ENCODE measurements around the gene TMEM151A. TPM values are rescaled to one million over a fixed set of nuclear protein-coding genes. Genes with fewer than 3 reads are reported as not detected.

TMEM151A gene
- total RNA-seq, 4 donors from 2014 or later = not detected

GRCh38 chr11:66284526-66285078, 7.1 kb upstream of the TMEM151A start:
- H3K9me3 ChIP-seq = no peaks in the 10 kb centered on the region

DNA sequence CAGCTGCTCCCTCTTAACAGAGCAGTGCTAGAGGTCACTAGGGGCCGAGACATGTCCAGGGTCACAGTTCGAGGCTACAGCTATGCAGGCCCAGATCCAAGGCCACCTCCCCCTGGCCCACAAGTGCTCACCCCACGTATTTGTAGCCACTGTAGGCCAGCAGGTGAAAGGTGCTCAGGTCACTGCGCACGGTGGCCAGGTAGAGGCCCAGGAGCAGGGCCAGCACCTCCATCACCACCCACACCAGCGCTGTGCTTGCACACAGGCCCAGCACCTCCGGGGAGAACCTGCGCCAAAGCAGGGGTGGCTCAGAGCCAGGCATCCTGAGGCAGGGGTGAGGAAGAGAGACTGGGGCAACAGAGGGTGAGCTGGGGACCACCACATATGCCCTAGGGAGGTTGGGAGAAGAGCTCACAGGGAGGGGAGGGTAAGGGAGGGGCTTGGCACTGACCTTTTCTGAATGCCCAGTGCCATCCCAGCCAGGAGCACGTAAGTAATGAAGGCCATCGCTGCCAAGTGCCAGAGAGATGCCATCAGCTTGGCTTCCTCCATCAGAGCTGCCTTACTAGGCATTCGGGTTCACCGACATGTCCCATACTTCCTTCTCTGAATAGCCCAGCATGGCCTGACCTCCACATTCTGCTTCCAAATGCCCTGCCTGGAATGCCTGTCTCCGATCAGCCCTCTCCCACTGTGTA, 6.3 kb upstream of the TMEM151A start:
- in situ Hi-C loops (cut with MboI; ENCODE audit: low sequenced_read_pairs in 4 of 4) = loop anchor here in 1 of 4 donors (10.0 kb wide), 1 partner anchor 61 kb away; no protein-coding TSS in a partner anchor
- H3K27ac ChIP-seq = no peak overlapping the region
- ATAC-seq = no peak
- TF ChIP-seq, protein P1, sequence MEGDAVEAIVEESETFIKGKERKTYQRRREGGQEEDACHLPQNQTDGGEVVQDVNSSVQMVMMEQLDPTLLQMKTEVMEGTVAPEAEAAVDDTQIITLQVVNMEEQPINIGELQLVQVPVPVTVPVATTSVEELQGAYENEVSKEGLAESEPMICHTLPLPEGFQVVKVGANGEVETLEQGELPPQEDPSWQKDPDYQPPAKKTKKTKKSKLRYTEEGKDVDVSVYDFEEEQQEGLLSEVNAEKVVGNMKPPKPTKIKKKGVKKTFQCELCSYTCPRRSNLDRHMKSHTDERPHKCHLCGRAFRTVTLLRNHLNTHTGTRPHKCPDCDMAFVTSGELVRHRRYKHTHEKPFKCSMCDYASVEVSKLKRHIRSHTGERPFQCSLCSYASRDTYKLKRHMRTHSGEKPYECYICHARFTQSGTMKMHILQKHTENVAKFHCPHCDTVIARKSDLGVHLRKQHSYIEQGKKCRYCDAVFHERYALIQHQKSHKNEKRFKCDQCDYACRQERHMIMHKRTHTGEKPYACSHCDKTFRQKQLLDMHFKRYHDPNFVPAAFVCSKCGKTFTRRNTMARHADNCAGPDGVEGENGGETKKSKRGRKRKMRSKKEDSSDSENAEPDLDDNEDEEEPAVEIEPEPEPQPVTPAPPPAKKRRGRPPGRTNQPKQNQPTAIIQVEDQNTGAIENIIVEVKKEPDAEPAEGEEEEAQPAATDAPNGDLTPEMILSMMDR (IDR thresholded peaks at IDR 0.05 in 4 of 5, conservative IDR thresholded peaks at IDR 0.05 in 1 of 5) = no peak
- no peak for TF ChIP-seq POLR2A (IDR thresholded peaks at IDR 0.05)
- H3K27me3 ChIP-seq = no peaks in the 10 kb centered on the region
- H3K36me3 ChIP-seq = peaks cover 0 to 6% of the 10 kb centered on the region in 2 donors
- H3K4me3 ChIP-seq = no peak overlapping the region
- H3K4me1 ChIP-seq = peaks cover 24 to 38% of the 10 kb centered on the region in 2 donors
- H3K9me3 ChIP-seq = no peaks in the 10 kb centered on the region
- intact Hi-C loops (cut with DNase I; ENCODE audit: low total_unique reads) = no loop called here
- no peak for DNase-seq

More at GRCh38 chr11:66284526-66285078, 7.1 kb upstream of the TMEM151A start:
- Histone ChIP-seq H3K27ac (no peak overlapping the region), H3K4me1 (peaks cover 17 to 31% of the 10 kb centered on the region in 2 donors), H3K36me3 (peaks cover 0 to 6% of the 10 kb centered on the region in 2 donors), H3K4me3 (no peak overlapping the region), H3K27me3 (no peaks in the 10 kb centered on the region)
- intact Hi-C loops (cut with DNase I; ENCODE audit: low total_unique reads) (no loop called here), in situ Hi-C loops (cut with MboI; ENCODE audit: low sequenced_read_pairs in 4 of 4) (loop anchor here in 1 of 4 donors (10.0 kb wide), 1 partner anchor 60 kb away; no protein-coding TSS in a partner anchor)
- no peak for DNase-seq
- ATAC-seq = no peak
- TF ChIP-seq POLR2A (IDR thresholded peaks at IDR 0.05) = no peak
- TF ChIP-seq, protein P1 (IDR thresholded peaks at IDR 0.05 in 4 of 5, conservative IDR thresholded peaks at IDR 0.05 in 1 of 5) = no peak

DNA sequence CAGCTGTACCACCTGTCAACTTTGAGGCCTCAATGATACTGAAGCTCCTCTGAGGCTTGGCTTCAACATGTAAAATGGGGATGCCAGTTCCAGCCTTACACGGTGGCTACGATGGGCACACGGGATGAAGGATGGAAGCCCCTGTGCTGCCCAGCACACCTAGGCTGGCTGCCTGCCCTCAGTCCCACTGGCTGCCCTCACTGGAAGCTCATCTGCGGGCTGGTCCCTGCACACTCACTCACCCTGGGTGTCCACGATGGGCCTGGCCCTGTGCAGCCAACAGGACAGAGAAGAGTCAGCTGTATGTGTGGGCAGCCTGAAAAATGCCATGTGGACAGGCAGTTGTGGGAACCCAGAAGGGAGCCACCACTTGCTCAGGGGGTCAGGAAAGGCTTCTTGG, 5.0 kb upstream of the TMEM151A start:
- no peaks in the 10 kb centered on the region for H3K9me3 ChIP-seq
- no peak for DNase-seq
- ATAC-seq = no peak
- H3K4me3 ChIP-seq = no peak overlapping the region
- peaks cover 3 to 5% (median 5%) of the 10 kb centered on the region in 3 donors for H3K27me3 ChIP-seq
- intact Hi-C loops (cut with DNase I; ENCODE audit: low total_unique reads) (no loop called here), in situ Hi-C loops (cut with MboI; ENCODE audit: low sequenced_read_pairs in 4 of 4) (loop anchor here in 1 of 4 donors (10.0 kb wide), 1 partner anchor 62 kb away; no protein-coding TSS in a partner anchor)
- H3K36me3 ChIP-seq = peaks cover 0 to 6% of the 10 kb centered on the region in 2 donors
- TF ChIP-seq, protein P1 (IDR thresholded peaks at IDR 0.05 in 4 of 5, conservative IDR thresholded peaks at IDR 0.05 in 1 of 5) = no peak
- TF ChIP-seq POLR2A (IDR thresholded peaks at IDR 0.05) = no peak
- H3K4me1 ChIP-seq = peaks cover 24 to 42% of the 10 kb centered on the region in 2 donors
- no peak overlapping the region for H3K27ac ChIP-seq

DNA sequence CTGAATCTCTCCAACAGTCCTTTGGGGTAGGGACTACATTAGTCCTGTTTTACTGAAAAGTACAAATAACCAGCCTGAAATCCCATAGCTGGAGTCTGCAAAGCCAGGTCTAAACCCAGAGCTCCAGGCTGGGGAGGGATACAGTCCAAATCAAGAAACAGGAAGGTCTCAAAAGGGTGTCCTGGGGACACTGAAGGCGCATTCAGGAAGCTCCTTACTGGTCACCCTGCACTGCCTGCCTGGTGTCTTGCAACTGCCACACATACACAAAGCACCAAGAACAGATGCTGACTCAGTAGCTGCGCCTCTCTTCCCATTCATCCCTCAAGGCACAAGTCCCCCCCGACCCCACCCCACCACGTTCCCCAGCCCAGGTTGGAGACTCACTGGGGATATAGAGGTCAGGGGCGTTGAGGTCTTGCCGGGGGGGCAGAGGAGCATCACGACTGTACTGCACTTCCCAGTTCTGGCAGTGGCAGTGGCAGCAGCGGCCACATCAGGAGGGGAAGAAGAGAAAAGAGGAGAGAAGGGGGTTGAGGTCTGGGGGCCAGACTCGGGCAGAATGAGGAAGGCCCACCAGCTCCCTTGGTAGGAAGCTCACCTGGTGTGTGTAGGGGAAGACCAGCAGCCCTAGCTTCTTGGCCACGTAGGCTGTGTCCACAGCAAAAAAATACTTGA, 4.3 kb upstream of the TMEM151A start:
- TF ChIP-seq POLR2A (IDR thresholded peaks at IDR 0.05) = no peak
- TF ChIP-seq, protein P1 (IDR thresholded peaks at IDR 0.05 in 4 of 5, conservative IDR thresholded peaks at IDR 0.05 in 1 of 5) = no peak
- intact Hi-C loops (cut with DNase I; ENCODE audit: low total_unique reads) = no loop called here
- Histone ChIP-seq H3K4me1 (peaks cover 24 to 42% of the 10 kb centered on the region in 2 donors), H3K36me3 (peaks cover 0 to 6% of the 10 kb centered on the region in 2 donors), H3K27ac (no peak overlapping the region), H3K9me3 (no peaks in the 10 kb centered on the region), H3K4me3 (peak overlapping the region in 1 of 4 donors; percentile 87), H3K27me3 (peaks cover 9 to 11% (median 10%) of the 10 kb centered on the region in 3 donors)
- DNase-seq = no peak
- ATAC-seq = no peak
- in situ Hi-C loops (cut with MboI; ENCODE audit: low sequenced_read_pairs in 4 of 4) = loop anchor here in 1 of 4 donors (10.0 kb wide), 1 partner anchor 63 kb away; no protein-coding TSS in a partner anchor

All from gastrocnemius medialis (tissue), 4 donors.